ENCODE measurements around the gene TBX10. TPM values are rescaled to one million over a fixed set of nuclear protein-coding genes. Genes with fewer than 3 reads are reported as not detected.
A peak's percentile ranks its signal among the peaks of the same experiment; 100 is the strongest.
"Not testable (repeated sequence)": the region's sequence is repeated elsewhere in the genome, so short reads cannot be mapped to it uniquely, and the experiment has no call there.

Gene TBX10
- total RNA-seq, result not detected
- not detected for polyA plus RNA-seq

GRCh38 chr11:67639438-67639859 lies at the start of gene TBX10:
Gene TBX10, minus strand, starts transcription at chr11:67639763. Its CDS starts 291 bp downstream, at chr11:67639472.
- Histone ChIP-seq H3K9me3 (ENCODE audit: control insufficient read depth in 2 of 2, low read length in 2 of 2) (no peaks in the 10 kb centered on the region), H3K27ac (ENCODE audit: insufficient read depth, low read length, poor library complexity, severe bottlenecking) (no peak within 1 kb of the TSS), H3K36me3 (ENCODE audit: control insufficient read depth, insufficient read depth, low read length) (no peaks in the 10 kb centered on the region), H3K4me1 (ENCODE audit: control insufficient read depth, insufficient read depth, low read length, poor library complexity, severe bottlenecking) (no peaks in the 10 kb centered on the region), H3K4me3 (ENCODE audit: low read depth, low read length) (no peak within 1 kb of the TSS), H3K27me3 (ENCODE audit: control insufficient read depth, insufficient read depth, low read length) (no peaks in the 10 kb centered on the region)
- Mint-ChIP-seq H3K27ac (no peak within 1 kb of the TSS), H3K9me3 (no peaks in the 10 kb centered on the region), H3K36me3 (no peaks in the 10 kb centered on the region), H3K4me3 (no peak within 1 kb of the TSS), H3K4me1 (peaks cover 0 to 7% (median 0%) of the 10 kb centered on the region in 4 donors), H3K27me3 (peaks cover 4% of the 10 kb centered on the region)
- ATAC-seq (ENCODE audit: low read depth in 2 of 2), result no peak
- DNase-seq, result no peak

DNA sequence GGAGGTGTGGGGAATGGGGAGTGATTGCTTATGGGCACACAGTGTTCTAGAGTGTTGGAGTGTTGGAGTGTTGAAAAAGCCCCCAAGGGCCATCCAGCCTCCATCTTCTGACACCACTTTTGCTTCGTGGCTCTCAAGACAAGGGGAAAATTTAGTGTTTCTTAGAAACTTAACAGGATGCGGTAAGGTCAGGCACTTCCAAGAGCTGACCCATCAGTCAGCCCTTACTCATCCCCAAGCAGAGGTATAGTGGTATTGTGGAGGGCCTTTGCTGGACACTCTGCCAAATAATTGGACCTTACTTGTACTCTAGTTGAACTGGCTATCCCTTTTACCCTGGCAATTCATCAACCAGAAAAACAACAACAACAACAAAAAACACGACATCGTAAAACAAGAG lies 49.6 kb upstream of the TBX10 start:
- Histone ChIP-seq H3K36me3 (ENCODE audit: control insufficient read depth, insufficient read depth, low read length) (no peaks in the 10 kb centered on the region), H3K27ac (ENCODE audit: insufficient read depth, low read length, poor library complexity, severe bottlenecking) (no peak overlapping the region), H3K9me3 (ENCODE audit: control insufficient read depth in 2 of 2, low read length in 2 of 2) (no peaks in the 10 kb centered on the region), H3K27me3 (ENCODE audit: control insufficient read depth, insufficient read depth, low read length) (peaks cover 13% of the 10 kb centered on the region), H3K4me3 (ENCODE audit: low read depth, low read length) (no peak overlapping the region), H3K4me1 (ENCODE audit: control insufficient read depth, insufficient read depth, low read length, poor library complexity, severe bottlenecking) (no peaks in the 10 kb centered on the region)
- Mint-ChIP-seq H3K36me3 (no peaks in the 10 kb centered on the region), H3K9me3 (no peaks in the 10 kb centered on the region), H3K4me3 (no peak overlapping the region), H3K27ac (no peak overlapping the region), H3K4me1 (no peaks in the 10 kb centered on the region), H3K27me3 (peaks cover 44% of the 10 kb centered on the region)
- DNase-seq, result no peak
- ATAC-seq (ENCODE audit: low read depth in 2 of 2), result no peak

- ATAC-seq (ENCODE audit: low read depth in 2 of 2) (no peak), DNase-seq (no peak)
- Mint-ChIP-seq H3K9me3 (no peaks in the 10 kb centered on the region), H3K27me3 (peaks cover 48% of the 10 kb centered on the region), H3K4me3 (no peak overlapping the region), H3K4me1 (no peaks in the 10 kb centered on the region), H3K27ac (no peak overlapping the region), H3K36me3 (no peaks in the 10 kb centered on the region)
- no peaks in the 10 kb centered on the region for H3K36me3 ChIP-seq (ENCODE audit: control insufficient read depth, insufficient read depth, low read length)
- no peak overlapping the region for H3K4me3 ChIP-seq (ENCODE audit: low read depth, low read length)
- H3K27me3 ChIP-seq (ENCODE audit: control insufficient read depth, insufficient read depth, low read length), result peaks cover 13% of the 10 kb centered on the region
- no peak overlapping the region for H3K27ac ChIP-seq (ENCODE audit: insufficient read depth, low read length, poor library complexity, severe bottlenecking)
- H3K9me3 ChIP-seq (ENCODE audit: control insufficient read depth in 2 of 2, low read length in 2 of 2), result no peaks in the 10 kb centered on the region
- H3K4me1 ChIP-seq (ENCODE audit: control insufficient read depth, insufficient read depth, low read length, poor library complexity, severe bottlenecking), result no peaks in the 10 kb centered on the region
Measured at GRCh38 chr11:67687986-67688385, 48.4 kb upstream of the TBX10 start.

- not testable (repeated sequence) for H3K9me3 ChIP-seq (ENCODE audit: control insufficient read depth in 2 of 2, low read length in 2 of 2); H3K9me3 Mint-ChIP-seq; H3K36me3 Mint-ChIP-seq; DNase-seq; H3K4me3 Mint-ChIP-seq; H3K36me3 ChIP-seq (ENCODE audit: control insufficient read depth, insufficient read depth, low read length); ATAC-seq (ENCODE audit: low read depth in 2 of 2); H3K27ac ChIP-seq (ENCODE audit: insufficient read depth, low read length, poor library complexity, severe bottlenecking); H3K27ac Mint-ChIP-seq; H3K4me1 ChIP-seq (ENCODE audit: control insufficient read depth, insufficient read depth, low read length, poor library complexity, severe bottlenecking); H3K4me1 Mint-ChIP-seq; H3K4me3 ChIP-seq (ENCODE audit: low read depth, low read length)
- H3K27me3 Mint-ChIP-seq, result peaks cover 41% of the 10 kb centered on the region
- H3K27me3 ChIP-seq (ENCODE audit: control insufficient read depth, insufficient read depth, low read length), result peaks cover 13% of the 10 kb centered on the region
Measured at GRCh38 chr11:67685641-67686332, 46.2 kb upstream of the TBX10 start.

GRCh38 chr11:67682126-67683034 lies 42.8 kb upstream of the TBX10 start:
- H3K36me3 ChIP-seq (ENCODE audit: control insufficient read depth, insufficient read depth, low read length); H3K4me3 ChIP-seq (ENCODE audit: low read depth, low read length); H3K4me3 Mint-ChIP-seq; H3K4me1 Mint-ChIP-seq; H3K4me1 ChIP-seq (ENCODE audit: control insufficient read depth, insufficient read depth, low read length, poor library complexity, severe bottlenecking); H3K9me3 Mint-ChIP-seq; DNase-seq; H3K9me3 ChIP-seq (ENCODE audit: control insufficient read depth in 2 of 2, low read length in 2 of 2); H3K27ac Mint-ChIP-seq; H3K36me3 Mint-ChIP-seq; H3K27ac ChIP-seq (ENCODE audit: insufficient read depth, low read length, poor library complexity, severe bottlenecking); ATAC-seq (ENCODE audit: low read depth in 2 of 2); H3K27me3 ChIP-seq (ENCODE audit: control insufficient read depth, insufficient read depth, low read length): not testable (repeated sequence)
- H3K27me3 Mint-ChIP-seq, result peaks cover 26% of the 10 kb centered on the region

- Histone ChIP-seq H3K36me3 (ENCODE audit: control insufficient read depth, insufficient read depth, low read length) (no peaks in the 10 kb centered on the region), H3K27me3 (ENCODE audit: control insufficient read depth, insufficient read depth, low read length) (no peaks in the 10 kb centered on the region), H3K4me1 (ENCODE audit: control insufficient read depth, insufficient read depth, low read length, poor library complexity, severe bottlenecking) (no peaks in the 10 kb centered on the region), H3K9me3 (ENCODE audit: control insufficient read depth in 2 of 2, low read length in 2 of 2) (no peaks in the 10 kb centered on the region), H3K4me3 (ENCODE audit: low read depth, low read length) (no peak overlapping the region), H3K27ac (ENCODE audit: insufficient read depth, low read length, poor library complexity, severe bottlenecking) (no peak overlapping the region)
- Mint-ChIP-seq H3K4me3 (no peak overlapping the region), H3K27me3 (peaks cover 20% of the 10 kb centered on the region), H3K9me3 (peaks cover 0 to 1% (median 0%) of the 10 kb centered on the region in 7 donors), H3K36me3 (no peaks in the 10 kb centered on the region), H3K27ac (peak overlapping the region in 1 of 3 donors; percentile 40), H3K4me1 (no peaks in the 10 kb centered on the region)
- no peak for ATAC-seq (ENCODE audit: low read depth in 2 of 2)
- DNase-seq, result no peak
Measured at GRCh38 chr11:67680696-67681470, 41.3 kb upstream of the TBX10 start.

GRCh38 chr11:67675058-67675747 lies 35.6 kb upstream of the TBX10 start:
- Histone ChIP-seq H3K4me1 (ENCODE audit: control insufficient read depth, insufficient read depth, low read length, poor library complexity, severe bottlenecking) (no peaks in the 10 kb centered on the region), H3K36me3 (ENCODE audit: control insufficient read depth, insufficient read depth, low read length) (no peaks in the 10 kb centered on the region), H3K4me3 (ENCODE audit: low read depth, low read length) (no peak overlapping the region), H3K27ac (ENCODE audit: insufficient read depth, low read length, poor library complexity, severe bottlenecking) (no peak overlapping the region), H3K27me3 (ENCODE audit: control insufficient read depth, insufficient read depth, low read length) (no peaks in the 10 kb centered on the region), H3K9me3 (ENCODE audit: control insufficient read depth in 2 of 2, low read length in 2 of 2) (no peaks in the 10 kb centered on the region)
- Mint-ChIP-seq H3K27ac (no peak overlapping the region), H3K4me3 (no peak overlapping the region), H3K4me1 (no peaks in the 10 kb centered on the region), H3K27me3 (peaks cover 18% of the 10 kb centered on the region), H3K9me3 (peaks cover 0 to under 1% (median 0%) of the 10 kb centered on the region in 7 donors), H3K36me3 (no peaks in the 10 kb centered on the region)
- ATAC-seq (ENCODE audit: low read depth in 2 of 2) (no peak), DNase-seq (no peak)
